ENCODE measurements around the gene PCNX1.

The PCNX1 gene

GRCh38 chr14:71086567-71086966 lies 179.3 kb downstream of the PCNX1 start:
- DNase-seq (ENCODE audit: low read depth) = no peak

DNA sequence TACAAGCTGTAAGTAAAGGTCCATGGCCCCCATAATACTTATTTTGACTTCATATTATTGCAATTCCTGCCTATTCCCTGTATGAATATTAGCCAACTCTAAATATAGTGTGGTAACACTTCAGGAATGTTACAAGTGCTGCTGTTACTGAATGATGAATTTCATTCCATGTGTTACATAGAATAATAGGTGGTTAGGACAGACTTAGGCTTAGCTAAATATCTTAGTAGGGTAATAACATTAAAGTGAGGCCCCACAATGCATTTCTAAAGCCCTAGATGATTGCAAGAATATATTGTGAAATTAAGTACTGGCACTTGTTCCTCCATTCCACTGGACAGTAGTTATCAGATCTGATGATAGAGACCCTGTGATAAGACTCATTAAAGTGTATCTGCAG lies 182.7 kb downstream of the PCNX1 start:
- no peak for DNase-seq (ENCODE audit: low read depth)

- DNase-seq (ENCODE audit: low read depth) = no peak
These were observed 187.5 kb downstream of the PCNX1 start for GRCh38 chr14:71094722-71095121.

- no peak for DNase-seq (ENCODE audit: low read depth)
These were observed 189.7 kb downstream of the PCNX1 start for GRCh38 chr14:71096947-71097346.

- DNase-seq (ENCODE audit: low read depth) = no peak
These were observed 196.6 kb downstream of the PCNX1 start for GRCh38 chr14:71103662-71104484.

- DNase-seq (ENCODE audit: low read depth) = no peak
These were observed 197.9 kb downstream of the PCNX1 start for GRCh38 chr14:71105177-71105576.

DNA sequence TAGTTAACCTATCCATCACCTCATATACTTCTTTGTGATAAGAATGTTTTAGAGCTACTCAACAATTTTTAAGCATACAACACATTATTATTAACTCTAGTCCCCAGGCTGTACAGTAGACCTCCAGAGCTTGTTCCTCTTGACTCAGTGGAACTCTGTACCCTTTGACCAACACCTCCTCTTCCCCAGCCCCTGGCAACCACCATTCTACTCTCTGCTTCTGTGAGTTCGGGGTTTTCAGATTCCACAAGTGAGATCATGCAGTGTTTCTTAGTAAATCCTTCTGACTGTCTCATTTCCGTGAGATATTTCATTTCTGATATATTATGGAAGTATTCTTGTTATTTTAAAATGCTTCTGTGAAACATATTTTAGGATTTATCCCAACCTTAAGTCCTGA lies 200.7 kb downstream of the PCNX1 start:
- no peak for DNase-seq (ENCODE audit: low read depth)

DNA sequence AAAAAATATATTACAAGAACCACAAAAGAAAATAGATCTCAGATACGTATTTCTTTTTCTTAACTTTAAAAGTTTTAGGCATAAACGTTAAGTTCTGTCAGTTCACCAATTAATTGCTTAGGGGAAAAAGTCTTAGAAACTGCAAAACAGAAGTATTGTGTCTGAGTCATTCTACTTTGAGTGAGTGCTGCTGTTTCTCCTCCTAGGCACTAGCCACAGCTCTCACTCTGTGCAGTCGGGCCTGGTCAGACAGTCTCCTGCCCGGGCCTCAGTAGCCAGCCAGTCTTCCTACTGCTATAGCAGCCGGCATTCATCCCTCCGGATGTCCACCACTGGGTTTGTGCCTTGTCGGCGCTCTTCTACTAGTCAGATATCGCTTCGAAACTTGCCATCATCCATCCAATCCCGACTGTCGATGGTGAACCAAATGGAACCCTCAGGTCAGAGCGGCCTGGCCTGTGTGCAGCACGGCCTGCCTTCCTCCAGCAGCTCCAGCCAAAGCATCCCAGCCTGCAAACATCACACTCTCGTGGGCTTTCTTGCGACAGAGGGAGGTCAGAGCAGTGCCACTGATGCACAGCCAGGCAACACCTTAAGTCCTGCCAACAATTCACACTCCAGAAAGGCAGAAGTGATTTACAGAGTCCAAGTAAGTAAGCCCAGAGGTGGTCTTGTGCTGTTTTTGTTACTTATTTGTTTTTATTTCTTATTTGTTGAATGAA lies 201.3 kb downstream of the PCNX1 start:
- DNase-seq (ENCODE audit: low read depth) = no peak

DNA sequence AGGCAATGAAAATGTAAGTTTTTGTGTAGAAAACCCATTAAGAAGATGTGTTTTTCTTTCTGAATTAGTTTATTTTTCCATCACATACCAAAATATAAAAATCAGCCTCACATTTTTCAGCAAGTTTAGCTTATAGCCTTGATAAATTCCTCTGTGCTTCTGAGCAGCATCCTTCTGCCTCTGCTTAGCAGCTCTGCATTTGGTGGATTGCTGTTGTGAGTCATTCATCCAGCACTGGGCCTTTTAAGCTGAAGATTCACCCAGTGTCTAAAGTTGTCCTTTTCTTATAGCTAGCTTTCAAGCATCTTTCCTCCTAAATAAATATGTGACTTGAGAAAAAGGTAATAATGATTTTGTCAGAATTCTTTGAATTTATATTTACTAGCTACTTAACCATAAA lies 206.1 kb downstream of the PCNX1 start:
- no peak for DNase-seq (ENCODE audit: low read depth)

DNA sequence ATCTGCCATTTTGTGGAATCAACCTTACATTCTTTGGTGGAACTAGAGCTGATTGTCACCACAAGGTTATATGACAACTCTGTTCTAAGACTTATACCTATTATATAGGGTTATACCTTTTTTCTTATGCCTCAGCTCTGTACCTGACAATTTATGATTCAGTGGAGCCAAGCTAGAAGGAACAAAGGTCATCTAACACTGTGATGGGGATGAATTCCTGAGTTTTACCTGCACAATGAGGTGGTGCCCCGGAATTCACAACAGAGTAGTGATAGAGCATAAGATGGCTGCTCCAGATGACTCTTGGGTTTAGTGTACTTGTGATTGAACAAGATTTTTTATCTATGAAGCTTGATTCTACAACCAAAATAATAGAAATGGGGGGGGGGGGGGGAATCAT lies 207.3 kb downstream of the PCNX1 start:
- DNase-seq (ENCODE audit: low read depth) = no peak

DNA sequence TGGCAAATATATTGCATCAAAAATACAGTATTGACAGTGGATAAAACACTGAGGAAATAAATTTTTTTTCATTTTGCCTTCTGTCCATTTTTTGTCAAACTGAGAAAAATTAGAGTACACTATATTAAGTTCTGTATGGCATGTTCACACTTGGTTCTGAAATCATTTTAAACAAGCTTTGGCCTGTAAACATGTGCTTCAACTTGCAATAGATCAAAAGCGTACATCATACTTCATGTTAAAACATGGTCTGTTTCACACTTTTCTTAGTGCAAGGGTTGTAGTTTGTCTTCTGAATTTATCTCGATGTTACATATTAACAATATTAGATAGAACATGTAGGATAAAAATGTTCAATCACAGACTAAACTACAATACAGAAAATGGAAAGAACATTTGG lies 208.0 kb downstream of the PCNX1 start:
- no peak for DNase-seq (ENCODE audit: low read depth)

DNA sequence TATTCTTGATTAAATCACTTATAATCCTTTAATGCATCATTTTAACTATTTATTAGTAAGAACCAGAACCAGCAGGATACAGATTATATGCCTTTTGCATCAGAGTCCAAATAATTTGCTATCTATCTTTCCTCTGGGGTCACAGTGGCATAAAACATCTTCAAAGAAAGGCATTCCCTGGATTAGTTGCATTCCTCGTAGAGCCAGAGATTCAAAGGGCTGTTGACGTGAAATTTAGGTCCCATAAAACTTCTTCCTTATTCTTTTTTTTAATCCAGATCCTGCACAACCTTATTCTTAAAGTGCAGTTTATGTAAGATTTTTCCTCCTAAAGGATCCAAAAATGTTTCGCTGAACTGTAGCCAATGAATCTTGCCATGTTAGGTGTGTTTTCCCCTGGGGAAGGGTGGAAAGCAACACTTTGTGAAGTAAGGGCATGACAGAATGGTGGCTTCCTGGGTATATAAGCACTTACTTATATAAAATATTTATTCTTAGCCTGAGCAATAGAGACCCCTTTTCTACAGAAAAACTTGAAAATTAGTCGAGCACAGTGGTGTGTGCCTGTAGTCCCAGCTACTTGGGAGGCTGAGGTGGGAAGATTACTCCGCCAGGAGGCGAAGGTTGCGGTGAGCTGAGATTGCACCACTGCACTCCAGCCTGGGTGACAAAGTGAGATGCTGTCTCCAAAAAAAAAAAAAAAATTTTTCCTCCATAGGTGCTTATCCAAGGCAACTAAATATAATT lies 208.7 kb downstream of the PCNX1 start:
- DNase-seq (ENCODE audit: low read depth) = no peak

GRCh38 chr14:71116568-71117122 lies 209.4 kb downstream of the PCNX1 start:
- DNase-seq (ENCODE audit: low read depth) = no peak

DNA sequence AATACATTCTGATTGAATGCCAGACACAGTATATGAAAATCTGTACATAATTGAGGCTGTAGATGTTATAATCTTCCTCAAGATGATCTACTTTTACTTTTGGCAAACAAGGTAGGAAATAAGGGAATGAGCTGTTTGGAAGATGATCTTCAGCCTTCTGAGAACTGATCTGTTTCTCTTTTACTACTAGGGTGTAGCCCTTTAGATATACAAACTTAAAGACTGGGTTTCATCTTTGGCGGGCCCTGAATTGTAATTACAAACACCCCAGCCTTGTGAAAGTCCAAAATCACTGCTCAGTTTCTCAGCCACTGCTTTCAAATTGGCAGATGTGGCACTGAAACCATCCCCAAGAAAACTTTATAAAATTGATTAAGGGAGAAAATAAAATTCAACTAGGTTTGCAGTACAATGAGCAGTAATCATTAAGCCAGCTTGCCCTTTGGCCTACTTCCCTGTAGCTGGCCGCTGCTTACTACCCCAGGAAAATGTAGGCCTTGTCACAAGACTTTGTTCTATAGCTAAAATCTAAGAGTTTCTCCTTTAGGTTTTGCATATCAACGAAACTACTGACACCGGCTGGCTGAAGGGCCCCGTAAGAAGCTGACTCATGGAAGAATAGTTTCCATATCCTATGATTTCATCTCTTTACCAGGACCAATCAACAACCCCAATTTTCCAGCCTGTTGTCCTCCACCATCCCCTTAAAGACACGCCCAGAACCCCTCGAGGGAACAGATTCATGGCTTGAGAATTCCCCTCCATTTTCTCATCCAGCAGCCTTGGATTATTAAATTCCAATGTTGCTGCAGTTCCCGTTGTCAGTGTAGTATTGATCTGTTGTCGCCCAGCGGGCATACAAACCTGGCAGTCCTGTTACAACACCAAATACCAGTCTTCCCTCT lies 210.8 kb downstream of the PCNX1 start:
- DNase-seq (ENCODE audit: low read depth) = no peak

DNA sequence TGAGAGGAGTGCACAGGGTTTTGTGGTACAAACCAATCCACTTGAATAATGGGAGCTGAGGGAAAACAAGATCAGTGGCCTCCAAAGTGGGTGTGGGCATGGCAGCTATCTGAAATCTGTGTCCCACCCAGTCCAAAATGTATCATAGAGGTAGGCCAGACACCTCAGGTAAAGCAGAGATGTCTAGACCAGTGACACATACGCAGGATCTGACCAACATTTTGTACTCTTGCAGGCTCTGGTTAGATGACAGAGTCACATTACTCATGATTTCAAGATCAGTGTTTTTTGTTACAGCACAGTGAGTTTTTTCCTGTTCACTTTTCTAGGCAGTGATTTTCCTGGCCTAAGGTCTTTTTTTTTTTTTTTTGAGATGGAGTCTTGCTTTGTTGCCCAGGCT lies 211.8 kb downstream of the PCNX1 start:
- DNase-seq (ENCODE audit: low read depth) = no peak

DNA sequence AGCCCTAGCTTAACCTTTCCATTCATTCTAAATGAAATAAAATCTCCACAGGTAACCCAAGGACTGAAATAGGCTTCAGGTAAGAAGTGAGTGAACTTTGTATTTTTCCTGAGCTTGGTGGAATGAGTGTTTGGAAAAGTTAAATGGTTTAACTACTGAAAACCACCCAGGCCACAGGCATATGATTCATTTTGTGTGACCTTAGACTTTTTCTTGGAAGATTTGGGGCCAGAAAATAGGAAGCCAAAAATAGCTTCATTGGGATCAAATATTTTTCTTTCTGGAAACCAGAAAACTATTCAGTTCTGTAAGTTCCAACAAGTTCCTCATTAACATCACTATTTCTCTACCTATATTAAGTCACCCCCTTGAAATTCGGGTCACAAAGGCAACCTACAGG lies 212.6 kb downstream of the PCNX1 start:
- DNase-seq (ENCODE audit: low read depth) = no peak

DNA sequence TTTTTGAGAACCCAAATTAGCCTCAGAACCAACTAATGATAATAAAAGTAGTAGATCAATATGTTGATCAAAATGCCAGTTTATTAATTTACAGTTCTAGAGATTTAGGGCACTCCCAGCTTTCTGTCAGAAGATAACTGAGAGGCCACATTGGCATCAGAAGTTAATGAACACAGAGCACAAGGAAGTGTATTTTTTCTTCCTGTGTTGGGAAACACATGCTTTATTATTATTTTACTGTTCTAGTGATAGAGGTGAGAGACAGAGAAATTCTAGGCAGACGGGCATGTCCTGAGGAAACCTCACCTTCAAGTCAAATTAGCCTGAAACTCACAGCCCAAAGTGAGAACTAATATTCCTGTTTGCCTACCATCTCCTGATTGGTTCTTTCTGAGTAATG lies 213.7 kb downstream of the PCNX1 start:
- DNase-seq (ENCODE audit: low read depth) = no peak

GRCh38 chr14:71121711-71122110 lies 214.5 kb downstream of the PCNX1 start:
- DNase-seq (ENCODE audit: low read depth) = no peak

GRCh38 chr14:71122866-71123565 lies 215.8 kb downstream of the PCNX1 start:
- no peak for DNase-seq (ENCODE audit: low read depth)

GRCh38 chr14:71123579-71124135 lies 216.4 kb downstream of the PCNX1 start:
- no peak for DNase-seq (ENCODE audit: low read depth)

Data from activated T-cell treated with anti-CD3 and anti-CD28 coated beads for 24 hours (primary cell).